ENCODE measurements around the gene ID4.

- TF ChIP-seq E2F6 (IDR thresholded peaks at IDR 0.05; ENCODE audit: borderline replicate concordance, low read depth) (no peak), CTCF (IDR thresholded peaks at IDR 0.05) (no peak), MAX (IDR thresholded peaks at IDR 0.05) (no peak), POLR2A (IDR thresholded peaks at IDR 0.05; ENCODE audit: low read length) (no peak), PHF8 (IDR thresholded peaks at IDR 0.05; ENCODE audit: borderline replicate concordance, low read depth) (no peak), CBX2 (IDR thresholded peaks at IDR 0.05; ENCODE audit: borderline replicate concordance, low read depth) (no peak), MAZ (IDR thresholded peaks at IDR 0.05; ENCODE audit: borderline replicate concordance, low read depth, low read length) (no peak), NFE2L2 (conservative IDR thresholded peaks at IDR 0.05; ENCODE audit: low read length) (no peak), FOSL2 (IDR thresholded peaks at IDR 0.05) (no peak), FOSL2 (CRISPR knock-in tag; IDR thresholded peaks at IDR 0.05) (no peak), FOSB (CRISPR knock-in tag; IDR thresholded peaks at IDR 0.05) (no peak)
Observed at GRCh38 chr6:19842030-19842615, 5.0 kb downstream of the ID4 start.
